H1 (cell line): ENCODE measurements around the gene C3orf52. TPM values are rescaled to one million over a fixed set of nuclear protein-coding genes. Genes with fewer than 3 reads are reported as not detected.

ENCODE experiments used
- CTCF ChIA-PET: fragments of 300-600 bp; sonication (Branson Sonifier 250); formaldehyde crosslinking; loops from one replicate; lab custom pipeline; 2021; ENCODE audit not compliant: partially characterized antibody; lab: Charles Lee
- POLR2A ChIA-PET: fragments of 300-600 bp; sonication (Branson Sonifier 250); formaldehyde crosslinking; loops from one replicate; lab custom pipeline; 2021; ENCODE audit warnings: inconsistent platforms; ENCODE audit not compliant: partially characterized antibody; lab: Charles Lee
- DNase-seq, 2 experiments: peaks; one replicate each; pipeline versions ENCODE4 v3.0.0 to v3.0.0-alpha.2; 2010 to 2022; ENCODE audit warnings: low spot score in 2 of 2, low read depth in 1 of 2, mixed read lengths in 1 of 2
- FAIRE-seq: peaks from 2 replicates; lab custom pipeline; 2011; peaks lifted over from hg19 to GRCh38; lab: Jason Lieb, UNC
- H2AFZ ChIP-seq: 2 replicates; pipeline ENCODE4 v1.8.1; 2012; ENCODE audit warnings: low read length, inconsistent platforms
- H2AK5ac ChIP-seq: 2 replicates; pipeline ENCODE4 v1.6.1; 2013; ENCODE audit warnings: low read depth, low read length
- H2BK120ac ChIP-seq: replicated peaks from 2 replicates; pipeline ENCODE3; 2013; ENCODE audit warnings: low read depth, low read length, inconsistent platforms
- H2BK12ac ChIP-seq: 2 replicates; pipeline ENCODE4 v1.6.1; 2013; ENCODE audit warnings: low read depth, low read length
- H2BK15ac ChIP-seq: 2 replicates; pipeline ENCODE4 v1.6.1; 2013; ENCODE audit warnings: low read length
- H2BK20ac ChIP-seq: 2 replicates; pipeline ENCODE4 v1.6.1; 2013; ENCODE audit warnings: low read length
- H2BK5ac ChIP-seq: 2 replicates; pipeline ENCODE4 v1.6.1; 2013; ENCODE audit warnings: low read depth, low read length
- H3K14ac ChIP-seq: 2 replicates; pipeline ENCODE4 v1.6.1; 2013; ENCODE audit warnings: inconsistent platforms; ENCODE audit not compliant: insufficient read length
- H3K18ac ChIP-seq: 2 replicates; pipeline ENCODE4 v1.6.1; 2013; ENCODE audit warnings: low read length; ENCODE audit errors: extremely low read depth
- H3K23ac ChIP-seq: 2 replicates; pipeline ENCODE4 v1.6.1; 2013; ENCODE audit warnings: inconsistent platforms; ENCODE audit not compliant: insufficient read length
- H3K23me2 ChIP-seq: 2 replicates; pipeline ENCODE4 v1.6.1; 2013; ENCODE audit warnings: low read depth, low read length
- H3K27ac ChIP-seq: 2 replicates; pipeline ENCODE4 v1.6.1; 2011; ENCODE audit warnings: low read depth, low read length, inconsistent platforms
- H3K27me3 ChIP-seq, 4 experiments: replicated peaks in 1 of 4; 1 replicate in 1 of 4; 2 replicates in 3 of 4; pipeline versions ENCODE4 v1.6.1 to v1.8.1; 2011 to 2013; ENCODE audit warnings: low read length in 3 of 4, mild to moderate bottlenecking in 3 of 4, inconsistent platforms in 2 of 4, mixed read lengths in 2 of 4, moderate library complexity in 1 of 4; ENCODE audit not compliant: control insufficient read depth in 3 of 4, insufficient read depth in 3 of 4; ENCODE audit errors: extremely low read depth in 1 of 4
- H3K36me3 ChIP-seq, 4 experiments: 2 replicates each; pipeline versions ENCODE4 v1.6.1 to v1.8.1; 2011 to 2013; ENCODE audit warnings: mild to moderate bottlenecking in 4 of 4, low read length in 3 of 4, moderate library complexity in 2 of 4, control low read depth in 1 of 4, inconsistent platforms in 1 of 4; ENCODE audit not compliant: insufficient read depth in 4 of 4, control insufficient read depth in 2 of 4
- H3K4ac ChIP-seq: replicated peaks from 2 replicates; pipeline ENCODE3; 2013; ENCODE audit warnings: low read length, low read depth, mixed read lengths, inconsistent platforms; ENCODE audit not compliant: insufficient read length
- H3K4me1 ChIP-seq, 4 experiments: replicated peaks in 1 of 4; 1 replicate in 1 of 4; 2 replicates in 3 of 4; pipeline versions ENCODE4 v1.6.1 to v1.8.1; 2011 to 2013; ENCODE audit warnings: low read length in 3 of 4, inconsistent platforms in 2 of 4, mixed read lengths in 1 of 4; ENCODE audit not compliant: insufficient read depth in 4 of 4, control insufficient read depth in 3 of 4
- H3K4me2 ChIP-seq, 2 experiments: 2 replicates each; pipeline versions ENCODE4 v1.6.1 to v1.8.1; 2011 to 2013; ENCODE audit warnings: low read depth in 2 of 2, low read length in 2 of 2, control low read depth in 1 of 2, inconsistent platforms in 1 of 2, mild to moderate bottlenecking in 1 of 2; ENCODE audit not compliant: insufficient read depth in 1 of 2
- H3K4me3 ChIP-seq, 4 experiments: fragments of 200-600, 300-600 bp in 1 of 4; sonication (generic), shearing (Covaris generic), sonication (Bioruptor Twin) in 1 of 4; 2 replicates each; pipeline versions ENCODE4 v1.5.1 to v1.8.1; 2011 to 2016; ENCODE audit warnings: low read length in 4 of 4, low read depth in 3 of 4, control low read depth in 2 of 4, inconsistent platforms in 2 of 4, mild to moderate bottlenecking in 2 of 4, mixed read lengths in 1 of 4, moderate library complexity in 1 of 4; ENCODE audit not compliant: insufficient read depth in 2 of 4; ENCODE audit errors: extremely low read depth in 1 of 4
- H3K56ac ChIP-seq: replicated peaks from 2 replicates; pipeline ENCODE3; 2013; ENCODE audit warnings: low read depth, mild to moderate bottlenecking, mixed read lengths, low read length, inconsistent platforms; ENCODE audit not compliant: insufficient read length
- H3K79me1 ChIP-seq: 2 replicates; pipeline ENCODE4 v1.6.1; 2013; ENCODE audit warnings: low read depth, low read length, control low read depth
- H3K79me2 ChIP-seq, 2 experiments: 2 replicates each; pipeline versions ENCODE4 v1.6.1 to v1.8.1; 2012 to 2013; ENCODE audit warnings: low read length in 2 of 2, mild to moderate bottlenecking in 2 of 2, inconsistent platforms in 1 of 2; ENCODE audit not compliant: insufficient read depth in 2 of 2, control insufficient read depth in 1 of 2
- H3K9ac ChIP-seq, 4 experiments: replicated peaks in 1 of 4; 1 replicate in 1 of 4; 2 replicates in 3 of 4; pipeline versions ENCODE4 v1.6.1 to v1.8.1; 2011 to 2013; ENCODE audit warnings: low read depth in 3 of 4, low read length in 3 of 4, control low read depth in 2 of 4, mild to moderate bottlenecking in 2 of 4, moderate library complexity in 2 of 4, inconsistent platforms in 1 of 4; ENCODE audit errors: extremely low read depth in 1 of 4
- H3K9me3 ChIP-seq, 2 experiments: 2 replicates each; pipeline versions ENCODE4 v1.6.1 to v1.8.1; 2012 to 2013; ENCODE audit warnings: mild to moderate bottlenecking in 2 of 2, moderate library complexity in 2 of 2, control low read depth in 1 of 2, inconsistent platforms in 1 of 2, low read depth in 1 of 2, low read length in 1 of 2, mixed read lengths in 1 of 2; ENCODE audit not compliant: insufficient read depth in 2 of 2
- H4K20me1 ChIP-seq, 2 experiments: replicated peaks in 1 of 2; 2 replicates each; pipeline versions ENCODE3 to v1.8.1; 2011 to 2013; ENCODE audit warnings: inconsistent platforms in 2 of 2, low read length in 2 of 2, mild to moderate bottlenecking in 1 of 2; ENCODE audit not compliant: insufficient read depth in 2 of 2, control insufficient read depth in 1 of 2
- H4K5ac ChIP-seq: 2 replicates; pipeline ENCODE4 v1.6.1; 2013; ENCODE audit warnings: low read length, low read depth, mixed read lengths, inconsistent platforms; ENCODE audit not compliant: insufficient read length
- H4K8ac ChIP-seq: 2 replicates; pipeline ENCODE4 v1.8.0; 2013; ENCODE audit warnings: mild to moderate bottlenecking, moderate library complexity, low read length, inconsistent platforms; ENCODE audit not compliant: insufficient read depth; ENCODE audit errors: extremely low read depth
- H4K91ac ChIP-seq: replicated peaks from 2 replicates; pipeline ENCODE3; 2013; ENCODE audit warnings: low read length, mixed read lengths, inconsistent platforms; ENCODE audit not compliant: insufficient read length
- CREB1 ChIP-seq: IDR thresholded peaks from 2 replicates; pipeline ENCODE4 v1.6.1; 2012; ENCODE audit warnings: inconsistent platforms
- CTCF ChIP-seq, 3 experiments: IDR thresholded peaks; 1 replicate in 2 of 3; 2 replicates in 1 of 3; pipeline versions ENCODE4 v1.5.1 to v1.6.1; 2011; ENCODE audit warnings: low read length in 3 of 3, mild to moderate bottlenecking in 3 of 3, inconsistent platforms in 2 of 3, low read depth in 1 of 3, moderate library complexity in 1 of 3; ENCODE audit not compliant: insufficient read depth in 1 of 3; ENCODE audit errors: control extremely low read depth in 1 of 3
- FOSL1 ChIP-seq: IDR thresholded peaks from 2 replicates; pipeline ENCODE4 v1.6.1; 2011; ENCODE audit warnings: mild to moderate bottlenecking, low read depth, low read length, moderate library complexity; ENCODE audit not compliant: insufficient read depth
- KDM5A ChIP-seq: fragments of 200-600 bp; IDR thresholded peaks from 2 replicates; pipeline ENCODE4 v1.7.1; 2012; ENCODE audit warnings: mild to moderate bottlenecking, low read length, inconsistent platforms, mixed read lengths
- RFX5 ChIP-seq: IDR thresholded peaks from 2 replicates; pipeline ENCODE4 v1.6.1; 2011; ENCODE audit warnings: low read depth, low read length, improper control_type of control experiment, borderline replicate concordance
- USF2 ChIP-seq: IDR thresholded peaks from 2 replicates; pipeline ENCODE4 v1.6.1; 2011; ENCODE audit warnings: low read length, improper control_type of control experiment
- WGBS, 2 experiments: shearing (Covaris generic) in 1 of 2; methylation state at CpG; one replicate each; pipeline versions ENCODE4 v1.1.6 to v1.1.7; 2013 to 2015; ENCODE audit warnings: low lambda C conversion rate in 2 of 2, mixed read lengths in 2 of 2, inconsistent platforms in 1 of 2, low coverage in 1 of 2, missing lambda C conversion rate in 1 of 2; ENCODE audit not compliant: insufficient replicate concordance in 2 of 2, insufficient coverage in 1 of 2, insufficient read length in 1 of 2; ENCODE audit errors: extremely low coverage in 1 of 2, missing lambda C conversion rate in 1 of 2; 5-methylcytosine and 5-hydroxymethylcytosine counted together
- polyA plus RNA-seq, 7 experiments: library from polyadenylated mRNA; depleted of rRNA in 3 of 7; stranded (reverse) in 5 of 7; unstranded in 2 of 7; fragments of >200 nt in 5 of 7; fragments of 200-250 nt in 2 of 7; gene quantifications; 1 replicate in 5 of 7; 2 replicates in 1 of 7; 4 replicates in 1 of 7; pipeline versions ENCODE4 v1.2.1 to v1.2.3, GENCODE V29; 2011 to 2013; ENCODE audit warnings: missing spikeins in 2 of 7, mixed read lengths in 2 of 7
- total RNA-seq: library from RNA; stranded (reverse); fragmentation: NEBNext Ultra II Directional; extraction: Animal tissue kit (Norgen Biotek cat#: 25700); gene quantifications from 2 replicates; pipeline ENCODE4 v1.2.1, GENCODE V29; 2021

The C3orf52 gene
- total and polyA plus RNA-seq, 2 of the 8 experiments (the other 6 are each of a cell fraction or from before 2014, with no cell fraction given): 9.7 to 13.1 TPM

GRCh38 chr3:112092496-112093179 lies 6.4 kb downstream of the C3orf52 start:
- Histone ChIP-seq H2BK12ac (no peak overlapping the region), H2AFZ (no peak overlapping the region), H3K4me3 (no peak overlapping the region), H4K20me1 (no peaks in the 10 kb centered on the region), H3K23ac (no peak overlapping the region), H3K36me3 (peaks cover 0 to 6% (median 1%) of the 10 kb centered on the region in 4 experiments; a peak in 2 of 8 replicates), H3K18ac (no peak overlapping the region), H3K9ac (no peak overlapping the region), H3K27ac (no peak overlapping the region), H3K79me1 (no peaks in the 10 kb centered on the region; the same call in 1 of the 2 replicates), H3K4ac (no peak overlapping the region), H2AK5ac (no peak overlapping the region), H3K27me3 (no peaks in the 10 kb centered on the region), H3K4me2 (peak overlapping the region in 1 of 2 experiments; percentile 11; a peak in 1 of 4 replicates), H3K14ac (no peak overlapping the region), H4K91ac (no peak overlapping the region), H2BK5ac (0 out of 2 replicates have a peak overlapping the region, but pooled peaks have one; percentile 2), H2BK120ac (no peak overlapping the region), H2BK15ac (no peak overlapping the region), H3K79me2 (peaks cover 0 to 16% of the 10 kb centered on the region in 2 experiments; a peak in 2 of 4 replicates), H2BK20ac (no peak overlapping the region), H4K8ac (no peak overlapping the region), H4K5ac (no peak overlapping the region), H3K56ac (no peak overlapping the region), H3K4me1 (peaks cover 2 to 12% (median 8%) of the 10 kb centered on the region in 4 experiments; a peak in 6 of 7 replicates), H3K23me2 (no peaks in the 10 kb centered on the region), H3K9me3 (no peaks in the 10 kb centered on the region)
- FAIRE-seq (no peak), DNase-seq (no peak)
- ChIA-PET POLR2A (no interaction called here), CTCF (interaction anchor here (0.6 to 2.5 kb wide), 5 partner anchors 8 to 1610 kb away, joined by 3 to 16 read pairs (median 6); no protein-coding TSS in a partner anchor)
- 76% methylated on average over 6 of the region's 6 CpGs; no CpG with 5 or more reads in 1 of the 2 experiments for whole genome bisulfite sequencing, 2 experiments
- TF ChIP-seq RFX5: no peak
- TF ChIP-seq USF2: no peak
- TF ChIP-seq KDM5A: no peak
- no peak for TF ChIP-seq FOSL1
- TF ChIP-seq CREB1: no peak
- no peak for TF ChIP-seq CTCF (IDR thresholded peaks at IDR 0.05; ENCODE audit: control extremely low read depth in 1 of 3, insufficient read depth in 1 of 3, low read depth in 1 of 3, low read length in 3 of 3)
